Uterus (tissue), 4 donors: ENCODE data around the gene PRKCD. TPM values are rescaled to one million over a fixed set of nuclear protein-coding genes. Genes with fewer than 3 reads are reported as not detected.

Experiments
- DNase-seq, 2 donors: peaks; one replicate each; pipeline ENCODE4 v3.0.0-alpha.2; 2019 to 2020
- H3K27ac ChIP-seq, 2 donors: fragments of 200-600 bp; sonication (generic); 1 replicate in 1 of 2; 2 replicates in 1 of 2; pipeline ENCODE4 v1.5.1; 2016 to 2018
- H3K27me3 ChIP-seq, 2 donors: fragments of 200-600 bp; sonication (generic); one replicate each; pipeline ENCODE4 v1.5.1; 2018 to 2019; ENCODE audit warnings: control low read depth in 1 of 2
- H3K36me3 ChIP-seq, 2 donors: fragments of 200-600 bp; sonication (generic); one replicate each; pipeline ENCODE4 v1.5.1; 2019; ENCODE audit warnings: control low read depth in 1 of 2
- H3K4me1 ChIP-seq, 2 donors: fragments of 200-600 bp; sonication (generic); one replicate each; pipeline ENCODE4 v1.5.1; 2018 to 2019; ENCODE audit warnings: control low read depth in 1 of 2
- H3K4me3 ChIP-seq, 2 donors: fragments of 200-600 bp; sonication (generic); 1 replicate in 1 of 2; 2 replicates in 1 of 2; pipeline ENCODE4 v1.5.1; 2018 to 2019; ENCODE audit warnings: mild to moderate bottlenecking in 1 of 2
- H3K9me3 ChIP-seq, 2 donors: fragments of 200-600 bp; sonication (generic); one replicate each; pipeline ENCODE4 v1.5.1; 2019; ENCODE audit warnings: control low read depth in 1 of 2
- POLR2A ChIP-seq, 2 donors: fragments of 450-650 bp; IDR thresholded peaks; one replicate each; pipeline ENCODE4 v1.6.1; 2016; ENCODE audit warnings: antibody characterized with exemption in 2 of 2, mild to moderate bottlenecking in 1 of 2, moderate library complexity in 1 of 2
- intact Hi-C: fragments of 100-400 bp; cut with DNase I; formaldehyde crosslinking; loops from one replicate; pipeline ENCODE4 v1.15.1; 2023; ENCODE audit warnings: low total_unique reads
- total RNA-seq, 4 donors: library from RNA; depleted of rRNA in 3 of 4; stranded (reverse); fragments of >200 nt in 3 of 4; gene quantifications; one replicate each; pipeline versions ENCODE4 v1.1.0 to v1.2.4, GENCODE V29; 2014 to 2023
- TF ChIP-seq, protein P1 (sequence below), 4 experiments: fragments of 200-600 bp in 2 of 4; fragments of 450-650 bp in 2 of 4; sonication (generic) in 2 of 4; IDR thresholded peaks; one replicate each; pipeline ENCODE4 v1.5.1; 2016 to 2019; ENCODE audit warnings: antibody characterized with exemption in 4 of 4, mild to moderate bottlenecking in 2 of 4, moderate library complexity in 1 of 4
- donor health status: DM: yes; HTN: yes; CAD: no.

The PRKCD gene
- total RNA-seq, 4 donors from 2014 or later = under 0.01 to 16.8 (median 12.6) TPM

DNA sequence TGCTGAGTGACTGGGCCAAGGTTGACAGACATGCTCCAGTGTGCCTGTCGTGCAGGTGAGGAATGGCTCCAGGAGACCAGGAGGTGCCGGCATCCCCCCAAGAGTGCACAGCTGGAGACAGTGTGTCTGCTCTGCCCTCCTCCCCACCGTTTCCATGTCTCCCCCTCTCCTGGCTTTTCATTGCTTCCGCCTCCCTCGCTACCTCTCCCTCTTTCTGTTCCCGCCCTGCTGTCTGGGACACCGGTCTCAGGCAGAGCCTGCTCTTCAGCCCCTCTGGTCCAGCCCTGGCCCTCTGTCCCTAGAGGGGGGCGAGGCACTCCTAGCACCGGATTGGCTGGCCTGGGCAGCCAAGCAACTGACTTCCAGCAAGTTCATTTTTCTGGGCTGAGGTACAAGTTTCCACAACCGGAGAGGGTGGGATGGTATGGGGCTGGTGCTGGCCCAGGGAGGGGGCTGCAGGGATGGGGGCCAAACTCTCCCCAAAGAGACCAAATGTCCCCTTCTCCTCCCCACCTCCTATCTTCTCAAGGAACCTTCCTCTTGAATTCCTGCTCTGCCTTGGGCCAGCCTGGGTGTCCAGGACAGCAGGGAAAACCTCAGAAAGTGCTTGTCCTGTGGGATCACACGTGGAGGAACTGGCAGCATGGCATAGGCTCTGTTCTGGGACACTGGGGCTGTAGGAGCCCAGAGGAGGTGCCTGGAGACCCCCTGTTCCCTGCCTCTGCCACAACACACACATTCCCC, 32.6 kb downstream of the PRKCD start:
- no peaks in the 10 kb centered on the region for H3K27me3 ChIP-seq
- H3K4me3 ChIP-seq = no peak overlapping the region
- no peaks in the 10 kb centered on the region for H3K36me3 ChIP-seq
- intact Hi-C loops = no loop called here
- H3K9me3 ChIP-seq = no peaks in the 10 kb centered on the region
- H3K27ac ChIP-seq = no peak overlapping the region
- H3K4me1 ChIP-seq = peaks cover 0 to 6% of the 10 kb centered on the region in 2 donors
- TF ChIP-seq, protein P1, sequence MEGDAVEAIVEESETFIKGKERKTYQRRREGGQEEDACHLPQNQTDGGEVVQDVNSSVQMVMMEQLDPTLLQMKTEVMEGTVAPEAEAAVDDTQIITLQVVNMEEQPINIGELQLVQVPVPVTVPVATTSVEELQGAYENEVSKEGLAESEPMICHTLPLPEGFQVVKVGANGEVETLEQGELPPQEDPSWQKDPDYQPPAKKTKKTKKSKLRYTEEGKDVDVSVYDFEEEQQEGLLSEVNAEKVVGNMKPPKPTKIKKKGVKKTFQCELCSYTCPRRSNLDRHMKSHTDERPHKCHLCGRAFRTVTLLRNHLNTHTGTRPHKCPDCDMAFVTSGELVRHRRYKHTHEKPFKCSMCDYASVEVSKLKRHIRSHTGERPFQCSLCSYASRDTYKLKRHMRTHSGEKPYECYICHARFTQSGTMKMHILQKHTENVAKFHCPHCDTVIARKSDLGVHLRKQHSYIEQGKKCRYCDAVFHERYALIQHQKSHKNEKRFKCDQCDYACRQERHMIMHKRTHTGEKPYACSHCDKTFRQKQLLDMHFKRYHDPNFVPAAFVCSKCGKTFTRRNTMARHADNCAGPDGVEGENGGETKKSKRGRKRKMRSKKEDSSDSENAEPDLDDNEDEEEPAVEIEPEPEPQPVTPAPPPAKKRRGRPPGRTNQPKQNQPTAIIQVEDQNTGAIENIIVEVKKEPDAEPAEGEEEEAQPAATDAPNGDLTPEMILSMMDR (IDR thresholded peaks at IDR 0.05) = no peak
- no peak for TF ChIP-seq POLR2A (IDR thresholded peaks at IDR 0.05)
- peak in 1 of 2 donors; percentile 27 for DNase-seq

DNA sequence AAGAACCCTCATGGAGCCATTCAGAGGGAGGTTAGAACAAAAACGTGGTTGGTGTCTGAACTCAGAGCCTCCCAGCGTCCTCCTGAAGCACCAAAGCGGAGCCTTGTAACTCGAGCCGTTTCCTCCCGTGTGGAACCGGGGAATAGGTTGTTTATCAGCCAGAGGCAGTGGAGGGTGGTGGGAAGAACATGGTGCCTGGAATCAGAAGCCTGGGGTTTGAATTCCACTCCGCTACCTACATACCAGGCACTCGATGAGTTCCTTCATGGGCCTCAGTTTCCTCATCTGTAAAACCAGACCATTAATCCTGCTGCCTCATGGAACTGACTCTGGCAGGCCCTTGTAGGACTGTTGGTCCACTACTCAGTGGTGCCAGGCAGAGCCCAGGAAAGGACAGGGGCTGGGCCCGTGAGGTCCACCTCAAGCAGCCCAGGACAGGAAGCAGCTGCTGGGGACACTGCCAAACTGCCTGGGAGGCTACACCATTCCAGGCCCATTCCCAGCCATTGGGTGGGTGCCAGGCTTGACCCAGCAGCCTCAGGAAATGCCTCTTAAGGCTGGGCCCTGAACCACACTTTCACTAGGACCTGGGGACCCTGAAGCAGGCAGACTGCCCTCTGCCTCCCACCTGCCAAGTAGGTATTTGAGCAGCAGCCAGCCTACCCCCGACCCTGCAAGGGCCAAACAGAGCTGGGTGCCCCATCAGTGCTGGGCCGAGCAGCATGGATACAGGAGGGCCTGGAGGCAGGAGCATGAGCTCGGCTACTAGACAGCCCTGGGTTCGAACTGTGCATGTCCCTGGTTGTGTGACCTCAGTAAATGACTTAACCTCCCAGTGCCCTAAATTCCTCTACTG, 33.4 kb downstream of the PRKCD start:
- Histone ChIP-seq H3K36me3 (no peaks in the 10 kb centered on the region), H3K27ac (no peak overlapping the region), H3K27me3 (no peaks in the 10 kb centered on the region), H3K4me1 (peaks cover 0 to 6% of the 10 kb centered on the region in 2 donors), H3K4me3 (no peak overlapping the region), H3K9me3 (no peaks in the 10 kb centered on the region)
- intact Hi-C loops = no loop called here
- TF ChIP-seq, protein P1 (IDR thresholded peaks at IDR 0.05) = no peak
- no peak for TF ChIP-seq POLR2A (IDR thresholded peaks at IDR 0.05)
- peak in 1 of 2 donors; percentile 33 for DNase-seq

DNA sequence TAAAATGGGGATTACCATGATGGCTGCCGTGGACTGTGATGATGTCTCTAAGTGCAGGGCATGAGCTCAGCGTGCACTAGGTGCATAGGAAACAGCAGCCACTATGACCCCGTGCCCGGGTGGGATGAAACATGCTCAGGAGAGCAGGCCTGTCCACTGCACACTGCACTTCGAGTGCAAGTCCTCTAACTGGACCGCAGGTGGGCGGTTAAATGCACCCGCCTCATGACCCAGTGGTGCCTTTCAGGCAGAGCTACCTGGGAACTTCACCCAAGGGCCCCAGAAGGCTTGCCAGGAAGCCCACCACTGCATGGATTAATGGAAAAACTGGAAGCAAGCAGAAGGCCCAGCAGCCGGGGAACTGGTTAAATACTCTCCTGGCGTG, 34.0 kb downstream of the PRKCD start:
- TF ChIP-seq, protein P1 (IDR thresholded peaks at IDR 0.05) = no peak
- TF ChIP-seq POLR2A (IDR thresholded peaks at IDR 0.05) = no peak
- Histone ChIP-seq H3K4me3 (no peak overlapping the region), H3K4me1 (peaks cover 0 to 6% of the 10 kb centered on the region in 2 donors), H3K27ac (no peak overlapping the region), H3K27me3 (no peaks in the 10 kb centered on the region), H3K9me3 (no peaks in the 10 kb centered on the region), H3K36me3 (no peaks in the 10 kb centered on the region)
- intact Hi-C loops = no loop called here
- DNase-seq = no peak

DNA sequence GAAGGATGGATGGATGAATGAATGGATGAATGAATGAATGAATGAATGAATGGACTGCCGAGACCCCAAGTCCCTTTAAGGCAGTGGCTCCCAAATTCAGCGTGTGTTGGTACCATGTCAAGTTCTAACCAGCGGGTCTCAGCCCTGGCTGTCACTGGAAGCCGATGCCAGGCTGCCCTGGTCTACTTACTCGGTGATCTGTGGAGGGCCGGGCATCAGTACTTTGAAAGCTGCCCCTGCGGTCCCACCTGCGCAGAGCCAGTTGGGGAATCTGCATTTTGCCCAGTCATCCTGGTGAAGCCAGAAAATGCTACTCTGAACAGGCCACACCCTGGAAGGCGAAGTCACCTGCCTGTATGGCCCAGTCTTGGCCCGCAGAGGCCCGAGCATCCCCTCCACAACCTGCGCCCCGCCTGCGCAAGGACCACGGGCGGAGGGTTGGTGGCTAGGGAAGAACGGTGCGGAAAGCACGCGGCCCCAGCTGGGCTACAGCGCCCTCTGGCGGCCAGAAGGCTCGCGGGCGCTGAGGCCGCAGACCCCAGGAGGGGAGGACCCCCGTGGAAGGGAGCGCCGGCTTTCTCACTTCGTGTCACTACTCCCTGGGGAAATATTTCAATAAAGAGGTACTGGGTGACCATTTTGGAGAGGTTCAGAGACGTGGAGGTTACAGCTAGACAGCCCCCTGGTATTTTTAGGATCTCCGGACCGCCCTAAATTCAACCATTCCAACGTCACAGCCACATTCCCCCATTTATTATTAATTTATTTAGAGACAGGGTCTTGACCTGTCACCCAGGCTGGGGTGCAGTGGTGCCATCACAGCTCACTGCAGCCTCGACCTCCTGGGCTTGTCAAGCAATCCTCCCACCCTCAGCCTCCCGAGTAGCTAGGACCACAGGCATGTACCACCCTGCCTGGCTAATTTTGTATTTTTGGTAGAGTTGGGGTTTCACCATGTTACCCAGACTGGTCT, 34.9 kb downstream of the PRKCD start:
- H3K27ac ChIP-seq = no peak overlapping the region
- intact Hi-C loops = loop anchor here (2.0 kb wide), 1 partner anchor 81 kb away; no protein-coding TSS in a partner anchor
- no peak overlapping the region for H3K4me3 ChIP-seq
- H3K36me3 ChIP-seq = no peaks in the 10 kb centered on the region
- no peaks in the 10 kb centered on the region for H3K9me3 ChIP-seq
- H3K4me1 ChIP-seq = peaks cover 0 to 6% of the 10 kb centered on the region in 2 donors
- no peaks in the 10 kb centered on the region for H3K27me3 ChIP-seq
- peak in 1 of 2 donors; percentile 44 for DNase-seq
- TF ChIP-seq, protein P1 (IDR thresholded peaks at IDR 0.05) = peak; percentile 89 to 99 (median 96)
- no peak for TF ChIP-seq POLR2A (IDR thresholded peaks at IDR 0.05)
